ENCODE measurements around the gene ZBTB20. TPM values are rescaled to one million over a fixed set of nuclear protein-coding genes. Genes with fewer than 3 reads are reported as not detected.

The ZBTB20 gene
- total RNA-seq, 1 donor from 2014 or later: 11.2 TPM

- no peak for DNase-seq (ENCODE audit: low read depth)
- H3K4me3 ChIP-seq (ENCODE audit: low read depth, low read length): peak overlapping the region; percentile 65
- TF ChIP-seq, protein P1, sequence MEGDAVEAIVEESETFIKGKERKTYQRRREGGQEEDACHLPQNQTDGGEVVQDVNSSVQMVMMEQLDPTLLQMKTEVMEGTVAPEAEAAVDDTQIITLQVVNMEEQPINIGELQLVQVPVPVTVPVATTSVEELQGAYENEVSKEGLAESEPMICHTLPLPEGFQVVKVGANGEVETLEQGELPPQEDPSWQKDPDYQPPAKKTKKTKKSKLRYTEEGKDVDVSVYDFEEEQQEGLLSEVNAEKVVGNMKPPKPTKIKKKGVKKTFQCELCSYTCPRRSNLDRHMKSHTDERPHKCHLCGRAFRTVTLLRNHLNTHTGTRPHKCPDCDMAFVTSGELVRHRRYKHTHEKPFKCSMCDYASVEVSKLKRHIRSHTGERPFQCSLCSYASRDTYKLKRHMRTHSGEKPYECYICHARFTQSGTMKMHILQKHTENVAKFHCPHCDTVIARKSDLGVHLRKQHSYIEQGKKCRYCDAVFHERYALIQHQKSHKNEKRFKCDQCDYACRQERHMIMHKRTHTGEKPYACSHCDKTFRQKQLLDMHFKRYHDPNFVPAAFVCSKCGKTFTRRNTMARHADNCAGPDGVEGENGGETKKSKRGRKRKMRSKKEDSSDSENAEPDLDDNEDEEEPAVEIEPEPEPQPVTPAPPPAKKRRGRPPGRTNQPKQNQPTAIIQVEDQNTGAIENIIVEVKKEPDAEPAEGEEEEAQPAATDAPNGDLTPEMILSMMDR (conservative IDR thresholded peaks at IDR 0.05; ENCODE audit: low read depth, low read length): no peak
These were observed 400.6 kb downstream of the ZBTB20 start for GRCh38 chr3:114746502-114746901.

DNA sequence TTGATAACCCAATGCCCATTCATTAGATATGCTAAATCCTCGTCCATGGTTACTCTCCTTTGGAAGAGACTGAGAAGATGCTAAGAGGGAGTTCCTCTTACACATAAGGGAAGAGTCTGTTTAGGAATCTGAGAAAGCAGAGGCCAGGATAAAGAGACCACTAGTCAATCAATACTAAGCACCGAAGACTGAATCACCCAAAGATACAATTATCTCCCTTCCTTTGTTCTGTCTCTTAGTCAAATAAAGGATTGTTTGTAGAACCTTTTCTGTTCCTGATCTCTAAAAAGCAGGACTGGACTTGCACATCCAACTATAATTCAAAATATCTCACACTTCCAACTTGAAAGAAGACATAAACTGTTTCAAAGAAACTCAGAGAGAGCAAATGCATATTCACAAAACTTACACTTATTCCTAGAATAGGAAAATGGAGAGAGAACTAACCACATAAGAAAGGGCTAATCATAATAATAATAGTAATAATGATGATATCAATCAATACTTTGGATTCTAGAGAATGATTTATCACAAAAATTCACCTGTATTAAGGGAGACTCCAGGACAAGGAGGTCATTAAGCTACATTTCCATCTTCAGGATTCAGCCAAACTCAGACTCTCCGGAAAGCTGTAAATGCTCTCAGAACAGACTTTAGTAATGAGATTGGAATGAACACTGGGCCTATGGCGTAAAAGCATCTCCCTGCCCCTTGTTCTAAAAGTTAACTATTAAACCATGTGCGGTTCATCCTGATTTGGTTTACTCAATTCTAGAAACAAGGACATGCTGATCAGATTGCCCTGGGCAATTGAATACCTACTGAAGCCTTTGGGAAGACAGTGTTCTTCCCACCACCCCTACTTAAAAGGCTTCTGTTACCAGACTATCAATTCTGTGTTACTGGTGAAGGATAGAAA, 401.5 kb downstream of the ZBTB20 start:
- DNase-seq (ENCODE audit: low read depth): peak; percentile 94
- peak overlapping the region; percentile 65 for H3K4me3 ChIP-seq (ENCODE audit: low read depth, low read length)
- TF ChIP-seq, protein P1 (conservative IDR thresholded peaks at IDR 0.05; ENCODE audit: low read depth, low read length): no peak

- TF ChIP-seq, protein P1 (conservative IDR thresholded peaks at IDR 0.05; ENCODE audit: low read depth, low read length): no peak
- H3K4me3 ChIP-seq (ENCODE audit: low read depth, low read length): peak overlapping the region; percentile 65
- no peak for DNase-seq (ENCODE audit: low read depth)
These were observed 403.2 kb downstream of the ZBTB20 start for GRCh38 chr3:114743746-114744485.

DNA sequence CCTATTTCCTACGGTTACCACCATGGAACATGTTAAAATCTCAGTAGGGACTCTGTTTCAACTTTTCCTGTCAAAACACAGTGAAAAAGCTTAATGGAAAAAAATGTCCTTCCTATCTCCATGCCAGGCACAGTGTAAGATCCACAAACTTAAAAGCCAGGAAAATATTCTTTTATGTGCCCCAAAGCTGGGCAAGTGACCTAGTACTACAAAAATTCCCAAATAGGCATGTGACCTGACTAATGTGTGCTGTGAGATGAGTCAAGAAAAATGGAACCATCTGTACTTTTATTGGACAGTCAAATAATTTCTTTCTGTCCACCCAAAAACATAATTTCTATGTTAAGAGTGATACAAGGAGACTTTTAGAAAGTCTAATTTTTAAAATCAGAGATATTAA, 406.0 kb downstream of the ZBTB20 start:
- no peak overlapping the region for H3K4me3 ChIP-seq (ENCODE audit: low read depth, low read length)
- no peak for DNase-seq (ENCODE audit: low read depth)
- TF ChIP-seq, protein P1 (conservative IDR thresholded peaks at IDR 0.05; ENCODE audit: low read depth, low read length): no peak

DNA sequence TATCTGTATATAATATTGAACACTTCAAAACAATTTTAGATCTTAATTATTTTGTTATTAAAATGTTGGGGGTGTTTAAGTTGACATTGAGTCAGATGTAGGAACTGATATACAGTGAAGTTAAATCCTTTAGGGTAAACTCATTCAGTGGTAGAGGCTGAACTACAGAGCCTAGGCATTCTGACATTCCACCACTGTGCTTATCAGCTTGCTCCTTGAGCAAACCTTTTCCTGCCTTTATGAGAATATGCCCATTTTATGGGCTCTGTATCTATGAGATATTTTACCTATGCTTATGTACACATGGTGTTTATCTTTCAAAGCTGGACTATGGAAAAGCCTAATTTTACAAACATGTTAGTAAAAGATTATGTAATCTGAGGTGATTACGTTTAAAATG, 407.5 kb downstream of the ZBTB20 start:
- no peak overlapping the region for H3K4me3 ChIP-seq (ENCODE audit: low read depth, low read length)
- TF ChIP-seq, protein P1 (conservative IDR thresholded peaks at IDR 0.05; ENCODE audit: low read depth, low read length): no peak
- no peak for DNase-seq (ENCODE audit: low read depth)

DNA sequence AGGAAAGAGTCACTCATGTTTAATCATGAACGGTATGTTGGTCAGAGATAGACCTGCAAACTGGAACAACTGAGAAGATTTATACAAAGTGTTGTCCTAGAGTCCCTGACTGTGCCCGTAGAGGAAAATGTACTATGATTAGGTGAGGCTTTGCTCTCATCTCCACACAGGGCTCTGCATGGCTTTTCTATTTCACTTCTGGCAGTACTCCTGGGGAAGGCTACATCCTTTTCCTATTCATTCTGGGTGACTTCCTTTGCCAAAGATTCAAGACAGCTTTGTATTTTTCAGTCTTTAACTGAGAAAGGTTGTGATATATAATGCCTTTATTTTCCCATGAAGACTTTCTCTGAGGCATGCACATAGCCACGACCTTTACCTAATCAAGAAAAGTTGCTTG, 414.7 kb downstream of the ZBTB20 start:
- DNase-seq (ENCODE audit: low read depth): no peak
- no peak overlapping the region for H3K4me3 ChIP-seq (ENCODE audit: low read depth, low read length)
- TF ChIP-seq, protein P1 (conservative IDR thresholded peaks at IDR 0.05; ENCODE audit: low read depth, low read length): no peak
